ENCODE measurements around the gene TBC1D1.
"Not testable (repeated sequence)": the region's sequence is repeated elsewhere in the genome, so short reads cannot be mapped to it uniquely, and the experiment has no call there.

Gene TBC1D1

DNA sequence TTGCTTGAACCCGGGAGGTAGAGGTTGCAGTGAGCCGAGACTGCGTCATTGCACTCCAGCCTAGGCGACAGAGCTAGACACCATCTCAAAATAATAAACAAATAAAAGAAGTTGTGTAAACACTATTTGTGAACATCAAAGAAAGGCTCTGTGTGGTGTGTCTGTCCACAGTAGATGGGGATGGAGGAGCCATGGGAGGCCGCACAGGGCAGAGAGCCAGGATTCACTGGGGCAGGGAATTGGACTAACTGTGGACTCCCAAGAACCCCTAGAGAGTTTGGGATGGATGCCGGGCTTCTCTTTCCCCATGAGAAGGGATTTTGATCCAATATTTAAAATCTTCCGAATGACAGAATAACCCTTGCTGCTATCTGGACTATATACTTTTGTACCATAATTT lies 26.5 kb downstream of the TBC1D1 start:
- Histone ChIP-seq H3K14ac (ENCODE audit: low read length) (no peak overlapping the region), H3K23ac (ENCODE audit: low read length) (no peak overlapping the region), H4K8ac (ENCODE audit: low read depth, low read length) (no peak overlapping the region), H3K79me1 (ENCODE audit: low read length) (no peaks in the 10 kb centered on the region), H2AK5ac (ENCODE audit: low read length) (no peak overlapping the region), H3K4me2 (ENCODE audit: low read length) (no peak overlapping the region), H2BK120ac (ENCODE audit: insufficient read depth, low read length, poor library complexity) (no peak overlapping the region), H3K9me3 (ENCODE audit: insufficient read depth, low read depth, low read length) (no peaks in the 10 kb centered on the region), H2BK12ac (ENCODE audit: low read length) (no peak overlapping the region), H4K91ac (ENCODE audit: low read depth, low read length) (no peak overlapping the region), H3K36me3 (ENCODE audit: control insufficient read depth in 1 of 2, insufficient read depth in 2 of 2, low read length in 2 of 2) (no peaks in the 10 kb centered on the region), H3K27me3 (ENCODE audit: insufficient read depth, low read length) (no peaks in the 10 kb centered on the region), H3K9ac (ENCODE audit: low read length) (no peak overlapping the region), H3K18ac (ENCODE audit: low read length) (no peak overlapping the region), H3K4ac (ENCODE audit: low read depth, low read length) (no peak overlapping the region), H3K4me3 (ENCODE audit: low read depth, low read length) (no peak overlapping the region), H3K27ac (ENCODE audit: low read depth, low read length) (no peak overlapping the region), H3K79me2 (ENCODE audit: control insufficient read depth, insufficient read depth, low read length, poor library complexity) (no peaks in the 10 kb centered on the region), H2AFZ (ENCODE audit: insufficient read depth, low read length, poor library complexity) (no peak overlapping the region), H2BK5ac (ENCODE audit: low read depth, low read length, poor library complexity) (no peak overlapping the region), H4K12ac (ENCODE audit: low read depth, low read length) (no peak overlapping the region), H3K4me1 (ENCODE audit: control insufficient read depth in 1 of 2, insufficient read depth in 2 of 2, low read length in 2 of 2) (no peaks in the 10 kb centered on the region)
- DNase-seq, result no peak
- no CpG with 5 or more reads among the region's 7 CpGs for WGBS (ENCODE audit: extremely low coverage, insufficient coverage, insufficient read length)

DNA sequence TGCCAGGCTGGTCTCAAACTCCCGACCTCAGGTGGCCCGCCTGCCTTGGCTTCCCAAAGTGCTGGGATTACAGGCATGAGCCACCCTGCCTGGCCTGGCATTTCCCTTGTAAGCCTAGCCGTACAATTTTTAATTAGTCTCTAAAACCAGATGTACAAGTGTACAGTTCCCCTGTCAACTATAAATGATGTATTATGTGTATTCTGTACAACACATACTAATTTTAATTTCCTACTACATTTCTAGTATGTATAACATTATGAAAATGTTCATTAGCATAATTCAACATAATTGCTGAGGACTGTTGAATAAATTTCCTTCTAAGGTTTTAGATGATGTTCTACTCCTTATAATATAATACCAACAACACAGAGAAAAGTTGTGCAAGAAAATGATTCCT lies 27.8 kb downstream of the TBC1D1 start:
- H4K12ac ChIP-seq (ENCODE audit: low read depth, low read length), result no peak overlapping the region
- H3K27me3 ChIP-seq (ENCODE audit: insufficient read depth, low read length), result no peaks in the 10 kb centered on the region
- no peak overlapping the region for H2BK12ac ChIP-seq (ENCODE audit: low read length)
- H2AFZ ChIP-seq (ENCODE audit: insufficient read depth, low read length, poor library complexity), result no peak overlapping the region
- no peak overlapping the region for H4K91ac ChIP-seq (ENCODE audit: low read depth, low read length)
- H2AK5ac ChIP-seq (ENCODE audit: low read length), result no peak overlapping the region
- DNase-seq, result no peak
- no peak overlapping the region for H3K14ac ChIP-seq (ENCODE audit: low read length)
- H3K9ac ChIP-seq (ENCODE audit: low read length), result no peak overlapping the region
- no peaks in the 10 kb centered on the region for H3K79me2 ChIP-seq (ENCODE audit: control insufficient read depth, insufficient read depth, low read length, poor library complexity)
- no peak overlapping the region for H4K8ac ChIP-seq (ENCODE audit: low read depth, low read length)
- no CpG with 5 or more reads among the region's 3 CpGs for WGBS (ENCODE audit: extremely low coverage, insufficient coverage, insufficient read length)
- H2BK5ac ChIP-seq (ENCODE audit: low read depth, low read length, poor library complexity), result no peak overlapping the region
- H3K27ac ChIP-seq (ENCODE audit: low read depth, low read length), result no peak overlapping the region
- H3K4ac ChIP-seq (ENCODE audit: low read depth, low read length), result no peak overlapping the region
- no peaks in the 10 kb centered on the region for H3K4me1 ChIP-seq (ENCODE audit: control insufficient read depth in 1 of 2, insufficient read depth in 2 of 2, low read length in 2 of 2)
- no peak overlapping the region for H3K23ac ChIP-seq (ENCODE audit: low read length)
- H3K79me1 ChIP-seq (ENCODE audit: low read length), result no peaks in the 10 kb centered on the region
- H3K4me3 ChIP-seq (ENCODE audit: low read depth, low read length), result no peak overlapping the region
- no peak overlapping the region for H3K4me2 ChIP-seq (ENCODE audit: low read length)
- H2BK120ac ChIP-seq (ENCODE audit: insufficient read depth, low read length, poor library complexity), result no peak overlapping the region
- H3K9me3 ChIP-seq (ENCODE audit: insufficient read depth, low read depth, low read length), result no peaks in the 10 kb centered on the region
- no peak overlapping the region for H3K18ac ChIP-seq (ENCODE audit: low read length)
- H3K36me3 ChIP-seq (ENCODE audit: control insufficient read depth in 1 of 2, insufficient read depth in 2 of 2, low read length in 2 of 2), result no peaks in the 10 kb centered on the region

DNA sequence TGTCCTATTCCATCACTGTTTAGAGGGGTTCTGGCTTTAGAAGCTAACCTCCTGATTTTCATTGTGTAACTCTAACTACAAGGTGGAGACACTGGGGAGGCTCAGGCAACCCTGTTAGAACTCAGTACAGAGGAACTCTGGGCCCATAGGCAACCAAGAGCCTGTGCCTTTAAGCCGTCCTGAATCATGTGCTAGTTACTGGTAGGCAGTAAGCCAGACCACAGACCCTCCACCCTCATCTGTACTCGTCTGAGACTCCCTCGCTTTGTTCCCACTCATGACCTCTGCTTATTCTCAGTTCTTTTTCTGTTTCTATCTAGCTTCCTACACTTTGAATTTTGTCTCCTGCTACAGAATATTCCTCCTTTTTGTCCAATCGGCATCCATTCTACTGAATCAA lies 31.4 kb downstream of the TBC1D1 start:
- Histone ChIP-seq H4K8ac (ENCODE audit: low read depth, low read length) (no peak overlapping the region), H4K91ac (ENCODE audit: low read depth, low read length) (no peak overlapping the region), H3K4me3 (ENCODE audit: low read depth, low read length) (no peak overlapping the region), H2BK120ac (ENCODE audit: insufficient read depth, low read length, poor library complexity) (no peak overlapping the region), H3K27ac (ENCODE audit: low read depth, low read length) (no peak overlapping the region), H2BK5ac (ENCODE audit: low read depth, low read length, poor library complexity) (no peak overlapping the region), H3K23ac (ENCODE audit: low read length) (no peak overlapping the region), H3K79me1 (ENCODE audit: low read length) (no peaks in the 10 kb centered on the region), H3K79me2 (ENCODE audit: control insufficient read depth, insufficient read depth, low read length, poor library complexity) (no peaks in the 10 kb centered on the region), H3K9ac (ENCODE audit: low read length) (no peak overlapping the region), H3K4me2 (ENCODE audit: low read length) (no peak overlapping the region), H3K18ac (ENCODE audit: low read length) (no peak overlapping the region), H2AK5ac (ENCODE audit: low read length) (no peak overlapping the region), H3K4ac (ENCODE audit: low read depth, low read length) (no peak overlapping the region), H4K12ac (ENCODE audit: low read depth, low read length) (no peak overlapping the region), H2AFZ (ENCODE audit: insufficient read depth, low read length, poor library complexity) (no peak overlapping the region), H3K4me1 (ENCODE audit: control insufficient read depth in 1 of 2, insufficient read depth in 2 of 2, low read length in 2 of 2) (no peaks in the 10 kb centered on the region), H3K14ac (ENCODE audit: low read length) (no peak overlapping the region), H3K27me3 (ENCODE audit: insufficient read depth, low read length) (no peaks in the 10 kb centered on the region), H3K9me3 (ENCODE audit: insufficient read depth, low read depth, low read length) (no peaks in the 10 kb centered on the region), H2BK12ac (ENCODE audit: low read length) (no peak overlapping the region), H3K36me3 (ENCODE audit: control insufficient read depth in 1 of 2, insufficient read depth in 2 of 2, low read length in 2 of 2) (no peaks in the 10 kb centered on the region)
- no CpG with 5 or more reads among the region's 4 CpGs for WGBS (ENCODE audit: extremely low coverage, insufficient coverage, insufficient read length)
- DNase-seq, result no peak

DNA sequence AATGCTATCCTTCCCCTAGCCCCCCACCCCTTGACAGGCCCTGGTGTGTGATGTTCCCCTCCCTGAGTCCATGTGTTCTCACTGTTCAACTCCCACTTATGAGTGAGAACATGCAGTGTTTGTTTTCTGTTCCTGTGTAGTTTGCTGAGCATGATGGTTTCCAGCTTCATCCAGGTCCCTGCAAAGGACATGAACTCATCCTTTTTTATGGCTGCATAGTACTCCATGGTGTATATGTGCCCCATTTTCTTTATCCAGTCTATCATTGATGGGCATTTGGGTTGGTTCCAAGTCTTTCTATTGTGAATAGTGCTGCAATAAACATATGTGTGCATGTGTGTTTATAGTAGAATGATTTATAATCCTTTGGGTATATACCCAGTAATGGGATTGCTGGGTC lies 32.2 kb downstream of the TBC1D1 start:
- H3K23ac ChIP-seq (ENCODE audit: low read length); H3K4me3 ChIP-seq (ENCODE audit: low read depth, low read length); H3K4me2 ChIP-seq (ENCODE audit: low read length); H3K14ac ChIP-seq (ENCODE audit: low read length); H3K27me3 ChIP-seq (ENCODE audit: insufficient read depth, low read length); H3K79me2 ChIP-seq (ENCODE audit: control insufficient read depth, insufficient read depth, low read length, poor library complexity); H4K12ac ChIP-seq (ENCODE audit: low read depth, low read length); H3K18ac ChIP-seq (ENCODE audit: low read length); H3K79me1 ChIP-seq (ENCODE audit: low read length); H2BK12ac ChIP-seq (ENCODE audit: low read length); H2AFZ ChIP-seq (ENCODE audit: insufficient read depth, low read length, poor library complexity); H3K9ac ChIP-seq (ENCODE audit: low read length); H2AK5ac ChIP-seq (ENCODE audit: low read length); H3K9me3 ChIP-seq (ENCODE audit: insufficient read depth, low read depth, low read length); H3K36me3 ChIP-seq (ENCODE audit: control insufficient read depth in 1 of 2, insufficient read depth in 2 of 2, low read length in 2 of 2); H3K4me1 ChIP-seq (ENCODE audit: control insufficient read depth in 1 of 2, insufficient read depth in 2 of 2, low read length in 2 of 2); H4K91ac ChIP-seq (ENCODE audit: low read depth, low read length); DNase-seq; H4K8ac ChIP-seq (ENCODE audit: low read depth, low read length); H2BK120ac ChIP-seq (ENCODE audit: insufficient read depth, low read length, poor library complexity); H2BK5ac ChIP-seq (ENCODE audit: low read depth, low read length, poor library complexity); H3K4ac ChIP-seq (ENCODE audit: low read depth, low read length); H3K27ac ChIP-seq (ENCODE audit: low read depth, low read length): not testable (repeated sequence)

DNA sequence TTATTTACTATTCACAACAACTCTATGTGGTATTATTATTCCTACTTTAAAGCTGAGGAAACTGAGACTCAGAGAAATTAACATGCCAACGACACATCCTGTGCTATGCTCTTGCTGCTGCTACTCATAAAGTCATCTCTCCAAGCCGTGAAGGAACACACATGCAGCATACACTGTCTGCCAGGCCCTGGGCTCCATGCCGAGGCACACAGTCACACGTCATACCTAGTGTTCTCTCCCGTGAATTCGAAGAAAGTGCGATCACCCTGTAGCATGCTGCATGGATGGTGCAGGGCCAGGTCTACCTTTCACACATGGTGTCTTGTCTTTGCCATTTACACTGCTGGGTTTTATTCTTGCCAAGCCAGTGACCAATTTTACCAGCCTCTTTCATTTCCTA lies 34.1 kb downstream of the TBC1D1 start:
- DNase-seq, result no peak
- H3K9me3 ChIP-seq (ENCODE audit: insufficient read depth, low read depth, low read length), result no peaks in the 10 kb centered on the region
- H3K18ac ChIP-seq (ENCODE audit: low read length), result no peak overlapping the region
- H2BK12ac ChIP-seq (ENCODE audit: low read length), result no peak overlapping the region
- H3K27ac ChIP-seq (ENCODE audit: low read depth, low read length), result no peak overlapping the region
- H4K91ac ChIP-seq (ENCODE audit: low read depth, low read length), result no peak overlapping the region
- no peaks in the 10 kb centered on the region for H3K79me1 ChIP-seq (ENCODE audit: low read length)
- H2AK5ac ChIP-seq (ENCODE audit: low read length), result no peak overlapping the region
- no peak overlapping the region for H3K4ac ChIP-seq (ENCODE audit: low read depth, low read length)
- H3K4me2 ChIP-seq (ENCODE audit: low read length), result no peak overlapping the region
- no peaks in the 10 kb centered on the region for H3K27me3 ChIP-seq (ENCODE audit: insufficient read depth, low read length)
- no peak overlapping the region for H2BK120ac ChIP-seq (ENCODE audit: insufficient read depth, low read length, poor library complexity)
- H3K4me1 ChIP-seq (ENCODE audit: control insufficient read depth in 1 of 2, insufficient read depth in 2 of 2, low read length in 2 of 2), result no peaks in the 10 kb centered on the region
- no peaks in the 10 kb centered on the region for H3K79me2 ChIP-seq (ENCODE audit: control insufficient read depth, insufficient read depth, low read length, poor library complexity)
- no CpG with 5 or more reads among the region's 7 CpGs for WGBS (ENCODE audit: extremely low coverage, insufficient coverage, insufficient read length)
- peak overlapping the region; percentile 2 for H3K9ac ChIP-seq (ENCODE audit: low read length)
- no peak overlapping the region for H2BK5ac ChIP-seq (ENCODE audit: low read depth, low read length, poor library complexity)
- H2AFZ ChIP-seq (ENCODE audit: insufficient read depth, low read length, poor library complexity), result no peak overlapping the region
- no peak overlapping the region for H3K14ac ChIP-seq (ENCODE audit: low read length)
- H3K4me3 ChIP-seq (ENCODE audit: low read depth, low read length), result no peak overlapping the region
- no peak overlapping the region for H4K8ac ChIP-seq (ENCODE audit: low read depth, low read length)
- no peaks in the 10 kb centered on the region for H3K36me3 ChIP-seq (ENCODE audit: control insufficient read depth in 1 of 2, insufficient read depth in 2 of 2, low read length in 2 of 2)
- no peak overlapping the region for H3K23ac ChIP-seq (ENCODE audit: low read length)
- no peak overlapping the region for H4K12ac ChIP-seq (ENCODE audit: low read depth, low read length)

Data from trophoblast cell (in vitro differentiated cells and primary cell).